ENCODE data around the gene OR2G3. TPM values are rescaled to one million over a fixed set of nuclear protein-coding genes. Genes with fewer than 3 reads are reported as not detected.

The OR2G3 gene
- total RNA-seq, 3 donors from 2014 or later (not counting 1 experiment from before 2014, with no cell fraction given), result not detected

DNA sequence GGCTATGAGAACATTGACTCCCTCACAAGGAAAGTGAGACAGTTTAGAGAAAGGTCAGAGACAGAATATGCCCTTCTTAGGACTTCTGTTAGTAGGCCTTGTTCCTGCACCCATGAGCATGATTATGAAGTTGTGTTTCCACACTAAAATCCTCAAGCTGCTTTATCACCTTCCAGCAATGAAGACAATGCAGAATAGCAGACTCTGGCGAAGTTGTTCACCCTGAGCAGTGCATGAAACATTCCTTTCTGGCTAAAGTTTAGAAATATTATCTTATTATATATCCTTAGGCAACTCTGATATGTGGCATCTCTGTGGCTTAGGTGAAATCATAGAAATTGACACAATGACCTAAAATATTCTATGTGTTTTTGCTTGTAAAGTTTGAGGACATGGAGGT lies 31.1 kb upstream of the OR2G3 start:
- Mint-ChIP-seq H3K27me3 (ENCODE audit: low read depth in 2 of 2) (no peaks in the 10 kb centered on the region), H3K4me1 (no peaks in the 10 kb centered on the region), H3K36me3 (no peaks in the 10 kb centered on the region), H3K27ac (no peak overlapping the region), H3K4me3 (no peak overlapping the region), H3K9me3 (peaks cover 4 to 6% of the 10 kb centered on the region in 2 donors)
- intact Hi-C loops (cut with micrococcal nuclease), result no loop called here
- WGBS (ENCODE audit: insufficient coverage), result 100% methylated on average over 1 of the region's 1 CpG
- Histone ChIP-seq H3K27ac (ENCODE audit: low read length) (no peak overlapping the region), H3K9me3 (ENCODE audit: control insufficient read depth, insufficient read depth, low read length) (no peaks in the 10 kb centered on the region), H3K4me3 (ENCODE audit: low read length) (no peak overlapping the region), H3K36me3 (ENCODE audit: control insufficient read depth, insufficient read depth, low read length) (no peaks in the 10 kb centered on the region), H3K27me3 (ENCODE audit: control insufficient read depth, insufficient read depth, low read length) (no peaks in the 10 kb centered on the region), H3K4me1 (ENCODE audit: control insufficient read depth, insufficient read depth, low read length) (no peaks in the 10 kb centered on the region)
- ATAC-seq (no peak), DNase-seq (no peak)
- TF ChIP-seq, protein P1, sequence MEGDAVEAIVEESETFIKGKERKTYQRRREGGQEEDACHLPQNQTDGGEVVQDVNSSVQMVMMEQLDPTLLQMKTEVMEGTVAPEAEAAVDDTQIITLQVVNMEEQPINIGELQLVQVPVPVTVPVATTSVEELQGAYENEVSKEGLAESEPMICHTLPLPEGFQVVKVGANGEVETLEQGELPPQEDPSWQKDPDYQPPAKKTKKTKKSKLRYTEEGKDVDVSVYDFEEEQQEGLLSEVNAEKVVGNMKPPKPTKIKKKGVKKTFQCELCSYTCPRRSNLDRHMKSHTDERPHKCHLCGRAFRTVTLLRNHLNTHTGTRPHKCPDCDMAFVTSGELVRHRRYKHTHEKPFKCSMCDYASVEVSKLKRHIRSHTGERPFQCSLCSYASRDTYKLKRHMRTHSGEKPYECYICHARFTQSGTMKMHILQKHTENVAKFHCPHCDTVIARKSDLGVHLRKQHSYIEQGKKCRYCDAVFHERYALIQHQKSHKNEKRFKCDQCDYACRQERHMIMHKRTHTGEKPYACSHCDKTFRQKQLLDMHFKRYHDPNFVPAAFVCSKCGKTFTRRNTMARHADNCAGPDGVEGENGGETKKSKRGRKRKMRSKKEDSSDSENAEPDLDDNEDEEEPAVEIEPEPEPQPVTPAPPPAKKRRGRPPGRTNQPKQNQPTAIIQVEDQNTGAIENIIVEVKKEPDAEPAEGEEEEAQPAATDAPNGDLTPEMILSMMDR (IDR thresholded peaks at IDR 0.05), result no peak

DNA sequence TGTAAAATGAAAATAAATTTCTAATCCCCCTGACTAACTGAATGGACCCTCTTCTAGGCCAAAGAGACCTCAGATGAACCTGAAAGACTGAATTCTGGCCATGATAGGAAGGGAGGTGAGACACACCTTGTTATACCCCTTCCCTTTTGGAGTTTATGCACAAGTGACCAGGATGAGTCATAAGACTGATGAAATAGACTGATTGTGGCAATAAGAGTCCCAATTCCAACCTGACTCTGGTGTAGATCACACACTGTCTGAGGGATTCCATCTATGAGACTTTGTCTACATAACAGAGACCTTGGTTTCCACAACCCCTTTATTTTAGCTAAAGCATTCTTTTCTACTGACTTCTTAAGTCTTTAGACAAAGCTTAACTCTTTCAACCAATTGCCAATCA lies 30.7 kb upstream of the OR2G3 start:
- Mint-ChIP-seq H3K4me3 (no peak overlapping the region), H3K4me1 (no peaks in the 10 kb centered on the region), H3K36me3 (no peaks in the 10 kb centered on the region), H3K27me3 (ENCODE audit: low read depth in 2 of 2) (no peaks in the 10 kb centered on the region), H3K9me3 (peaks cover 4 to 6% of the 10 kb centered on the region in 2 donors), H3K27ac (no peak overlapping the region)
- no peaks in the 10 kb centered on the region for H3K9me3 ChIP-seq (ENCODE audit: control insufficient read depth, insufficient read depth, low read length)
- no peaks in the 10 kb centered on the region for H3K27me3 ChIP-seq (ENCODE audit: control insufficient read depth, insufficient read depth, low read length)
- H3K4me3 ChIP-seq (ENCODE audit: low read length), result no peak overlapping the region
- H3K27ac ChIP-seq (ENCODE audit: low read length), result no peak overlapping the region
- TF ChIP-seq, protein P1 (IDR thresholded peaks at IDR 0.05), result no peak
- no peak for ATAC-seq
- no peaks in the 10 kb centered on the region for H3K36me3 ChIP-seq (ENCODE audit: control insufficient read depth, insufficient read depth, low read length)
- no peak for DNase-seq
- intact Hi-C loops (cut with micrococcal nuclease), result loop anchor here (5.0 kb wide), 1 partner anchor 202 kb away; no protein-coding TSS in a partner anchor
- no peaks in the 10 kb centered on the region for H3K4me1 ChIP-seq (ENCODE audit: control insufficient read depth, insufficient read depth, low read length)

- WGBS (ENCODE audit: insufficient coverage), result 33% methylated on average over 1 of the region's 3 CpGs
- intact Hi-C loops (cut with micrococcal nuclease), result loop anchor here (1.0 to 5.0 kb wide), 2 partner anchors 186 to 204 kb away; no protein-coding TSS in a partner anchor
- ATAC-seq, result no peak
- Histone ChIP-seq H3K9me3 (ENCODE audit: control insufficient read depth, insufficient read depth, low read length) (no peaks in the 10 kb centered on the region), H3K27ac (ENCODE audit: low read length) (no peak overlapping the region), H3K4me3 (ENCODE audit: low read length) (no peak overlapping the region), H3K27me3 (ENCODE audit: control insufficient read depth, insufficient read depth, low read length) (no peaks in the 10 kb centered on the region), H3K36me3 (ENCODE audit: control insufficient read depth, insufficient read depth, low read length) (no peaks in the 10 kb centered on the region), H3K4me1 (ENCODE audit: control insufficient read depth, insufficient read depth, low read length) (no peaks in the 10 kb centered on the region)
- TF ChIP-seq, protein P1 (IDR thresholded peaks at IDR 0.05), result no peak
- Mint-ChIP-seq H3K9me3 (no peaks in the 10 kb centered on the region), H3K4me3 (no peak overlapping the region), H3K36me3 (no peaks in the 10 kb centered on the region), H3K27ac (no peak overlapping the region), H3K27me3 (ENCODE audit: low read depth in 2 of 2) (no peaks in the 10 kb centered on the region), H3K4me1 (no peaks in the 10 kb centered on the region)
- peak in 1 of 2 donors; percentile 7 for DNase-seq
Measured at GRCh38 chr1:247576514-247576913, 28.9 kb upstream of the OR2G3 start.

GRCh38 chr1:247578946-247579460 lies 26.4 kb upstream of the OR2G3 start:
- Histone ChIP-seq H3K27ac (ENCODE audit: low read length) (no peak overlapping the region), H3K27me3 (ENCODE audit: control insufficient read depth, insufficient read depth, low read length) (no peaks in the 10 kb centered on the region), H3K9me3 (ENCODE audit: control insufficient read depth, insufficient read depth, low read length) (no peaks in the 10 kb centered on the region), H3K4me3 (ENCODE audit: low read length) (no peak overlapping the region), H3K36me3 (ENCODE audit: control insufficient read depth, insufficient read depth, low read length) (no peaks in the 10 kb centered on the region), H3K4me1 (ENCODE audit: control insufficient read depth, insufficient read depth, low read length) (no peaks in the 10 kb centered on the region)
- WGBS (ENCODE audit: insufficient coverage), result 91% methylated on average over 5 of the region's 5 CpGs
- intact Hi-C loops (cut with micrococcal nuclease), result loop anchor here (5.0 kb wide), 1 partner anchor 207 kb away; no protein-coding TSS in a partner anchor
- H3K4me3 Mint-ChIP-seq, result no peak overlapping the region
- ATAC-seq, result peak in 1 of 3 donors; percentile 17
- DNase-seq, result no peak
- H3K27me3 Mint-ChIP-seq (ENCODE audit: low read depth in 2 of 2), result peaks cover 0 to 2% of the 10 kb centered on the region in 2 donors
- TF ChIP-seq, protein P1 (IDR thresholded peaks at IDR 0.05), result no peak
- no peaks in the 10 kb centered on the region for H3K36me3 Mint-ChIP-seq
- H3K27ac Mint-ChIP-seq, result no peak overlapping the region
- H3K9me3 Mint-ChIP-seq, result no peaks in the 10 kb centered on the region
- no peaks in the 10 kb centered on the region for H3K4me1 Mint-ChIP-seq

All from natural killer cell (primary cell).